ENCODE results near the gene ZNF792.
"Not testable (repeated sequence)": the region's sequence is repeated elsewhere in the genome, so short reads cannot be mapped to it uniquely, and the experiment has no call there.

ZNF792 gene

DNA sequence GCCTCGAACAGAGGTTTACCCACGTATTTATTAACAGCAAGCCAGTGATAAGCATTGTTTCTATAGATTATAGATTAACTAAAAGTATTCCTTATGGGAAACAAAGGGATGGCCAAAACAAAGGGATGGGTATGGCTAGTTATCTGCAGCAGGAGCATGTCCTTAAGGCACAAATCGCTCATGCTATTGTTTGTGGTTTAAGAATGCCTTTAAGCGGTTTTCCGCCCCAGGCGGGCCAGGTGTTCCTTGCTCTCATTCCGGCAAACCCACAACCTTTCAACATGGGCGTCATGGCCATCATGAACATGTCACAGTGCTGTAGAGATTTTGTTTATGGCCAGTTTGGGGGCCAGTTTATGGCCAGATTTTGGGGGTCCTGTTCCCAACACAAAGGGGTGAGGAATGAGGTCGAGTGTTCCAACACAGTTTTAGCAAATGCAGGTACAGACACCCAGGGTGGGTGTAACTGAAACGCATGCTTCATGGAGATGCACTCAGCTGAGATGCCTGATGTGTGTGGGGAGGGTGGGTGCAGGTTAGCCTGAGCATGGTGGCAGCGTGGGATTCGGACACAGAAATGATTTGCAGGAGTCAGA is 6.3 kb upstream of the ZNF792 start:
- DNase-seq: not testable (repeated sequence)

- no peak for DNase-seq
Measured at GRCh38 chr19:34969721-34970120, 5.7 kb upstream of the ZNF792 start.

- no peak for DNase-seq
Measured at GRCh38 chr19:34967551-34967950, 3.5 kb upstream of the ZNF792 start.

- not testable (repeated sequence) for DNase-seq
Measured at GRCh38 chr19:34965505-34965904, 1.5 kb upstream of the ZNF792 start.

DNA sequence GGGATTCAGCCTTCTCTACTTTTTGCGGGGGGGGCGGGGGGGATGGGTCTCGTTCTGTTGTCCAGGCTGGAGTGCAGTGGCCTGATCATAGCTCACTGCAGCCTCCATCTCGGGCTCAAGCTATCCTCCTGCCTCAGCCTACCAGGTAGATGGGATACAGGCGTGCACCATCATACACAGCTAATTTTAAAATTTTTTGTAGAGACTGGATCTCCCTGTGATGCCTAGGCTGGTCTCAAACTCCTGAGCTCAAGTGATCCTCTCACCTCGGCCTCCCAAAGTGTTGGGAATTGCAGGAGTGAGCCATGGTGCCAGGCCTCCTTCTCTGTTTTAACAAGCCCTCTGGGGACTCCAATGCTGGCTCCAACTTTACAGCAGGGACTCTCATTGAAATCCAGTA is 569 bp upstream of the ZNF792 start:
- DNase-seq: no peak

DNA sequence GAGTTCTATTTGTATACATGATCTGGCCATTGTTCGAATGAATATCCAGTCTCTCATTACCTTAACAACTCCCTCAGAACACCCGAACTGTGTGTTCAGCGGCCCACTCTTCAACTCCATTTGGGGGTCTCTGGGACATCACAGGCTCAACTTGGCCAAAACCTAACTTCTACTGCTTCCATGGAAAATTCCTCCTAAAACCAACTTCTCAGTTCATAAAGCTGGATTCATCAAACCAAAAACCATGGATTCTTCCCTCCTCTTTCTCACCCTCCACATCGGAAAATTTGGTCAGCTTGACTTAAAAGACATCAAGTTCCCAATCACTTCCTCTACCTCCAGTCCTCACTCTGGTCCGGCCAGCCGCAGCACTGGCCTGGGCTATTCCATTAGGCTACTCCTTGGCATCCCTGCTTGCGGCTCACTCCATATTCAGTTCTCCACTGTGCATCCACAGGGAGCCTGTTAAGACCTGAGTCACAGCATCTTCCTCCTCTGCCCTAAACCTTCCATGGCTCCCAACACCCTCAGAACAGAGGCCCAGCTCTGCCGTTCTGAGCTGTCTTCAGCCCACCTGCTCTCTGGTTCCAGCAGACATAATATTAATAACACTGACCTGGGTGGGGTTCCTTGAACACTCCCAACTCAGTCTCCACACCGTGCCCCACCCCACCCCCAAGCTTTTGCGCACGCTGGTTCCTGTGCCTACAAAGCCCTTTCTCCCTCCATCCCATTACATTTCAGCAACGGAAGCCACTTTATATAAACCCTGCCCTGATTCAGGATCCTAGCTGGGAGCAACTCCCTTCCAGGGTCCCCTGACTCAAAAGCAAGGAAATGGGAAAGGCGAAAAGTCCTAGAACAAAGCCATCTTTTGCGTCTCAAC is 1.1 kb downstream of the ZNF792 start:
- no peak for DNase-seq

DNA sequence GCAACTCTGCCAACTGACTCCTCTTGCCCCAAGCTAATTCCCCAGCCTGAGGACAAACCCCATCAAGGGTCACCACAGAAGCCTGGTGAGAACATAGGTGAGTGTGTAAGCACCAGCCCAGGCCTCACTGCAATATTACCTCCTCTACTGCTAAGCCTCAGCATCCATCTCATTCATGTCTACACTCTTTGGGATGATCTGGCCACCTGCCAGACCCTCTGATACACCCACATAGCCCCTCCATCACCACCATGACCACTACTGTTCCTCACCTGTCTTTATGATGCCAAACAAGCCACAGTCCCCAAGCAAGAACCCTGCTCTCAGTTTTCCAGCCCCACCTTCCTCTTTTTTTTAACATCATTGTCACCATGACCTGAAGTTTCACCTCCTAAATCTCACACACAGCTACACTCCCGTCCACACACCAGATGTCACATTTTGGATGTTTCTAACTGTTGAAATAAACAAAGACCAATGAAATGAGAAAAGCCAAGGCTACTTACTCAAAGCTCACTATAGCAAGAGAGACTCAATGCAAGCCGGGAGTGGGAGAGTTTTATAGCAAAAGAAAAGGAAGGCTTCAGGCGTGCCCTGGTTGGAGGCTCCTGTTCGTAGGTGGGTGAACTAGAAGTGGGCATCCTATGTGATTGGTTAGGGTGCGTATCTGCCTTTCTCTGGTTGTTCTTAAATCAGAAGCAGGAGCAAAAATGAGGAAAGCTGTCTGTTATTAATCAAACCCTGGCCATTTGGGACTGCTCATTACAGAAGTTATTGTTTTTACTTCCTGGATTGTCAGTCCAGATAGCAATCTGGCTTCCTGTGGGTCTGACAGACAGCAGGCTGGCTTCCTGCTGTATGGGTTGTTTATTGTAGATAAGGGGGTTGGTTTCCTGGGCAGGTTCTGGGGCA is 2.0 kb downstream of the ZNF792 start:
- no peak for DNase-seq

GRCh38 chr19:34960940-34961679 is 2.9 kb downstream of the ZNF792 start:
- DNase-seq: no peak

GRCh38 chr19:34960103-34960805 is 3.8 kb downstream of the ZNF792 start:
- no peak for DNase-seq

GRCh38 chr19:34959021-34959420 is 5.0 kb downstream of the ZNF792 start:
- no peak for DNase-seq

DNA sequence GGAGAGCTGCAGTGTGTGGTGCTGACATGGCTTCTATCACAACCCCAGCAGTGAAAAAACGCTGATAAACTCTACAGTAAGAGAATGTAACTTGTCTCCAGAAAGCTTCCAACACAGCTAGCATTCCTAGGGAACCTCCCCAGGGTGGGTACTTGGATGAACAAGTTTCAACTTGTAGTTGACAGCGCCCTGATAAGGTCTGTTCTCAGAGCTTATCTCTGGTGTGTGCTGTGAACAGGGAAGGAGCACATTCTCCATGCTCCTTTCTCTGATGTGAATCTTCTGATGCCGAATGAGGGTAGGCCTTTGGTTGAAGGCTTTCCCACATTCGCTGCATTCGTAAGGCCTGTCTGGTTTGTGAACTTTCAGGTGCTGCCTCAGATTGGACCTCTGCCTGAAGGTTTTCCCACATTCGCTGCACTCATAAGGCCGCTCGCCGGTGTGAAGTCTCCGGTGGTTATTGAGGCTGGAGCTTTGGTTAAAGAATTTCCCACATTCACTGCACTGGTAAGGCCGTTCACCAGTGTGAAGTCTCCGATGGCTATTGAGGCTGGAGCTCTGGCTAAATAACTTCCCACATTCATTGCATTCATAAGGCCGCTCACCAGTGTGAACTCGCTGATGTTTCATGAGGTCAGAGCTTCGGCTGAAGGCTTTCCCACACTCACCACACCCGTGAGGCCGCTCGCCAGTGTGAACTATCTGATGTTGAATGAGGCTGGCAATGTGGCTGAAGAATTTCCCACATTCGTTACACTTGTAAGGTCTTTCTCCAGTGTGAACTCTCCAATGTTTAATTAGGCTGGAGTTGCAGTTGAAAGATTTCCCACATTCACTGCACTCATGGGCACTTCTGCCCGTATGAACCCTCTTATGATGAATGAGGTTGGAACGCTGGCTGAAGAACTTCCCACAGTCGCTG is 5.9 kb downstream of the ZNF792 start:
- no peak for DNase-seq

DNA sequence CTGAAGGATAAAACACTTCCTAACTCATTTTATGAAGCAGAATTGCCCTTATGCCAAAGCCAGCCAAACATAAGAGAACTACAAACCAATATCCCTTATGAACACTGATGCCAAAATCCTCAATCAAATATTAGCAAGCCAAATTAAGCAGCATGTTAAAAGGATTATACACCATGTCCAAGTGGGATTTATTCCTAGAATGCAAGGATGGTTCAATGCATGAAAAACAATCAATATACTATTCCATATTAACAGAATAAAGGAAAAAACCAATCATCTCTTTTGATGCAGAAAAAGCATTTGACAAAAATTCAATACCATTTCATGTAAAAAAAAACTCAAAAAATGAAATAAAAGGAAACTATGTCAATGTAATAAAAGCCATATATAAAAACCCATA is 10.9 kb downstream of the ZNF792 start:
- DNase-seq: no peak

GRCh38 chr19:34943861-34944573 is 20.0 kb downstream of the ZNF792 start:
- no peak for DNase-seq

DNA sequence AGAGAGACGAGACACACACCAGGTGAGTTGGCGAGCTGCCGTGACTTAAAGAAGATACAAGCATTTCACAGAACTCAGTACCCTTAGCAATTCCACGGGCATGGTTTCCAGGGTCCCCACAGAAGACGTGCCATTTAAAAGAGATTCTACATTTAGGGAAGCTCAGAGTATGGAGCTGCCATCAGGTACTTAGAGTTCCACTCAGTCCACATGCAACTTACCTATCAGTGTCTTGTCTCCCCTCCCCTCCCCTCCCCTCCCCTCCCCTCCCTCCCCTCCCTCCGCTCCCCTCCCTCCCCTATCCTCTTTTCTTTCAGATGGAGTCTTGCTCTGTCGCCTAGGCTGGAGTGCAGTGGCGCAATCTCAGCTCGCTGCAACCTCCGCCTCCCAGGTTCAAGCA is 25.1 kb downstream of the ZNF792 start:
- DNase-seq: no peak

- DNase-seq: no peak
Measured at GRCh38 chr19:34936184-34936583, 27.8 kb downstream of the ZNF792 start.

DNA sequence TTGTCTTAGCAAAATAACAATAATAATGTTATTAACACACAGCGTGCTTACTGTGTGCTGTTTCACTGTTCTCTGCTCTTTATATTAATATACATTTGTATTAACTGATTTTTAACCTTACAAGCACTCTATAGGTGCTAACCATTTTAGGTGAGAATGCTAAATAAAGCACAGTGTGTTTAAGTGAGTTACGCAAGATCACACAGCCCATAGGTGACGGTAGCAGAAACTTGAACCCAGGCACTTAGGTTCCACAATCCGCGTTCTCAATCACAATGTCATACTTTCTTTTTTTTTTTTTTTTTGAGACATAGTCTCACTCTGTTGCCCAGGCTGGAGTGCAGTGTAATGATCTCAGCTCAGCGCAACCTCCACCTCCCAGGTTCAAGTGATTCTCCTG is 31.5 kb downstream of the ZNF792 start:
- DNase-seq: no peak

DNA sequence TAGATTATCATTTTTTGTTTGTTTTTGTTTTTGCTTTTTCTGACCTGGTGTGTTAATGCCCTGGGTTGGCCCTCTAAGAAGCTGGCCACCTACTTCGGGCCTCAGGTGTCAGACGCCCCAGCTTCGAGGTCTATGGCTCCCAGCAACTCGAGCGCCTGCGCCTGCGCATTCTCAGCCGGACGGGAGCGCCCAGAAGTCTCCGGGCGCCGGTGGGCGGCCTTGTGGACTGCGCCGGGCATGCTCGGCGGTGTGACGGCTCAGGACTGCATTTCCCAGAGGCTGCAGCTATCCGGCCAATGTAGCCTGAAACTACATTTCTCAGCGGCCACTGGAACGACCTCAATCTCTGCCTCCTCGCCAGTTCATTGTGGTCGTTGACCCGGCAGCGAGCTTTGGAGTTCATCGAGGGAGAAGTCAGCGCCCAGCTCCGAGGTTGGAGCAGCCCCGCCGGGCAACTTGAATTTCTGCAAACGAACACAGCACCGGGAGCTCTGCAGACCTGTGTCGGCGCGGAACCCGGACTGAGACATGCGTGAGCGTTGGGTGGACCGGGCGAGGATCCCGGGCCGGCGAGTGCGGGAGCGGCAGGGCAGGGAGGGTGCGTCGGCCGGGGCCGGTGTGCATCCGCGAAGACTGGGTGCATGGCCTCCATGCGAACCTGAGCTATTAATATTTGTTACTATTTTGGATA is 37.2 kb downstream of the ZNF792 start, which contains the start of gene ZNF30:
Gene ZNF30 (plus strand): TSS at position 219 of the 691 bp plus-strand sequence. CDS start 3,045 bp downstream, outside the sequence.
- peak; percentile 86 for DNase-seq

DNA sequence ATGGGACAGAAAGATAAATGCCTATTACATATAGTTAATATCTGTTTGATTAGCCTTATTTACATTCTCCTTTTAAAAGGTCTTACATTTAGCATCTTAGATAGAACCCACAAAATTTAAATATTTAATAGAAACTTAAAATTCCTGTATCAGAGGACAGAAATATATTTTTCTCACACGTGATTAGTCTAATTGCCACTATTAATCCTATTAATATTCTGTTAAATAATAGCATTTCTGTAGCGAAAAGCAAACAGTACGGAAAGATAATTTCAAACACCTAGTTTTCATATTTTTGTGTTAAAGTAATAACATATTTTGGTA is 37.7 kb downstream of the ZNF792 start:
- no peak for DNase-seq

- DNase-seq: no peak
Measured at GRCh38 chr19:34925278-34925855, 38.7 kb downstream of the ZNF792 start.

All from activated naive CD4-positive, alpha-beta T cell treated with anti-CD3 and anti-CD28 coated beads, Interleukin-2, amount 50 U/mL, for 16 hours (primary cell).